ENCODE data around the gene PRKCZ.

PRKCZ gene

GRCh38 chr1:2082064-2082463, 31.9 kb downstream of the PRKCZ start:
- H3K27me3 ChIP-seq (ENCODE audit: control insufficient read depth in 2 of 2, insufficient read depth in 2 of 2, low read length in 2 of 2) = no peaks in the 10 kb centered on the region
- no peaks in the 10 kb centered on the region for H3K4me1 ChIP-seq (ENCODE audit: control insufficient read depth in 2 of 2, insufficient read depth in 2 of 2, low read length in 2 of 2)
- no peak overlapping the region for H3K4me3 ChIP-seq (ENCODE audit: low read length in 2 of 2)
- H3K9me3 ChIP-seq (ENCODE audit: control insufficient read depth in 2 of 2, low read length in 2 of 2) = peaks cover 3 to 5% of the 10 kb centered on the region in 2 donors
- no peak overlapping the region for H3K27ac ChIP-seq (ENCODE audit: low read depth in 2 of 2, low read length in 2 of 2)
- peaks cover 0 to 7% of the 10 kb centered on the region in 2 donors for H3K36me3 ChIP-seq (ENCODE audit: control insufficient read depth in 2 of 2, insufficient read depth in 2 of 2, low read length in 2 of 2)
- no peak overlapping the region for H3K9ac ChIP-seq (ENCODE audit: low read depth in 1 of 2, low read length in 2 of 2)

- no peak overlapping the region for H3K27ac ChIP-seq (ENCODE audit: low read depth in 2 of 2, low read length in 2 of 2)
- H3K36me3 ChIP-seq (ENCODE audit: control insufficient read depth in 2 of 2, insufficient read depth in 2 of 2, low read length in 2 of 2) = no peaks in the 10 kb centered on the region
- no peaks in the 10 kb centered on the region for H3K27me3 ChIP-seq (ENCODE audit: control insufficient read depth in 2 of 2, insufficient read depth in 2 of 2, low read length in 2 of 2)
- no peaks in the 10 kb centered on the region for H3K4me1 ChIP-seq (ENCODE audit: control insufficient read depth in 2 of 2, insufficient read depth in 2 of 2, low read length in 2 of 2)
- H3K9me3 ChIP-seq (ENCODE audit: control insufficient read depth in 2 of 2, low read length in 2 of 2) = no peaks in the 10 kb centered on the region
- no peak overlapping the region for H3K4me3 ChIP-seq (ENCODE audit: low read length in 2 of 2)
- no peak overlapping the region for H3K9ac ChIP-seq (ENCODE audit: low read depth in 1 of 2, low read length in 2 of 2)
These were observed 33.5 kb downstream of the PRKCZ start for GRCh38 chr1:2083666-2084065.

- no peak overlapping the region for H3K9ac ChIP-seq (ENCODE audit: low read depth in 1 of 2, low read length in 2 of 2)
- H3K27ac ChIP-seq (ENCODE audit: low read depth in 2 of 2, low read length in 2 of 2) = no peak overlapping the region
- no peaks in the 10 kb centered on the region for H3K4me1 ChIP-seq (ENCODE audit: control insufficient read depth in 2 of 2, insufficient read depth in 2 of 2, low read length in 2 of 2)
- peaks cover 0 to under 1% of the 10 kb centered on the region in 2 donors for H3K36me3 ChIP-seq (ENCODE audit: control insufficient read depth in 2 of 2, insufficient read depth in 2 of 2, low read length in 2 of 2)
- H3K27me3 ChIP-seq (ENCODE audit: control insufficient read depth in 2 of 2, insufficient read depth in 2 of 2, low read length in 2 of 2) = no peaks in the 10 kb centered on the region
- no peak overlapping the region for H3K4me3 ChIP-seq (ENCODE audit: low read length in 2 of 2)
- no peaks in the 10 kb centered on the region for H3K9me3 ChIP-seq (ENCODE audit: control insufficient read depth in 2 of 2, low read length in 2 of 2)
These were observed 34.1 kb downstream of the PRKCZ start for GRCh38 chr1:2084306-2084705.

GRCh38 chr1:2085080-2085479, 34.9 kb downstream of the PRKCZ start:
- Histone ChIP-seq H3K27me3 (ENCODE audit: control insufficient read depth in 2 of 2, insufficient read depth in 2 of 2, low read length in 2 of 2) (no peaks in the 10 kb centered on the region), H3K27ac (ENCODE audit: low read depth in 2 of 2, low read length in 2 of 2) (no peak overlapping the region), H3K4me3 (ENCODE audit: low read length in 2 of 2) (no peak overlapping the region), H3K36me3 (ENCODE audit: control insufficient read depth in 2 of 2, insufficient read depth in 2 of 2, low read length in 2 of 2) (peaks cover 0 to 4% of the 10 kb centered on the region in 2 donors), H3K9me3 (ENCODE audit: control insufficient read depth in 2 of 2, low read length in 2 of 2) (no peaks in the 10 kb centered on the region), H3K4me1 (ENCODE audit: control insufficient read depth in 2 of 2, insufficient read depth in 2 of 2, low read length in 2 of 2) (no peaks in the 10 kb centered on the region), H3K9ac (ENCODE audit: low read depth in 1 of 2, low read length in 2 of 2) (no peak overlapping the region)

- H3K27ac ChIP-seq (ENCODE audit: low read depth in 2 of 2, low read length in 2 of 2) = no peak overlapping the region
- no peak overlapping the region for H3K9ac ChIP-seq (ENCODE audit: low read depth in 1 of 2, low read length in 2 of 2)
These were observed 36.4 kb downstream of the PRKCZ start for GRCh38 chr1:2086446-2087078.

GRCh38 chr1:2087766-2088165, 37.6 kb downstream of the PRKCZ start:
- no peak overlapping the region for H3K9ac ChIP-seq (ENCODE audit: low read depth in 1 of 2, low read length in 2 of 2)
- no peaks in the 10 kb centered on the region for H3K9me3 ChIP-seq (ENCODE audit: control insufficient read depth in 2 of 2, low read length in 2 of 2)
- no peaks in the 10 kb centered on the region for H3K27me3 ChIP-seq (ENCODE audit: control insufficient read depth in 2 of 2, insufficient read depth in 2 of 2, low read length in 2 of 2)
- H3K4me3 ChIP-seq (ENCODE audit: low read length in 2 of 2) = no peak overlapping the region
- H3K4me1 ChIP-seq (ENCODE audit: control insufficient read depth in 2 of 2, insufficient read depth in 2 of 2, low read length in 2 of 2) = peaks cover 3 to 10% of the 10 kb centered on the region in 2 donors
- H3K27ac ChIP-seq (ENCODE audit: low read depth in 2 of 2, low read length in 2 of 2) = no peak overlapping the region
- H3K36me3 ChIP-seq (ENCODE audit: control insufficient read depth in 2 of 2, insufficient read depth in 2 of 2, low read length in 2 of 2) = peaks cover 0 to 4% of the 10 kb centered on the region in 2 donors

More at GRCh38 chr1:2086446-2087078, 36.4 kb downstream of the PRKCZ start:
- peaks cover 0 to 4% of the 10 kb centered on the region in 2 donors for H3K4me1 ChIP-seq (ENCODE audit: control insufficient read depth in 2 of 2, insufficient read depth in 2 of 2, low read length in 2 of 2)
- H3K27me3 ChIP-seq (ENCODE audit: control insufficient read depth in 2 of 2, insufficient read depth in 2 of 2, low read length in 2 of 2) = no peaks in the 10 kb centered on the region
- H3K36me3 ChIP-seq (ENCODE audit: control insufficient read depth in 2 of 2, insufficient read depth in 2 of 2, low read length in 2 of 2) = peaks cover 0 to 4% of the 10 kb centered on the region in 2 donors
- no peak overlapping the region for H3K4me3 ChIP-seq (ENCODE audit: low read length in 2 of 2)
- H3K9me3 ChIP-seq (ENCODE audit: control insufficient read depth in 2 of 2, low read length in 2 of 2) = no peaks in the 10 kb centered on the region

GRCh38 chr1:2088458-2088857, 38.2 kb downstream of the PRKCZ start:
- H3K4me3 ChIP-seq (ENCODE audit: low read length in 2 of 2) = no peak overlapping the region
- H3K4me1 ChIP-seq (ENCODE audit: control insufficient read depth in 2 of 2, insufficient read depth in 2 of 2, low read length in 2 of 2) = peaks cover 5 to 12% of the 10 kb centered on the region in 2 donors
- no peak overlapping the region for H3K27ac ChIP-seq (ENCODE audit: low read depth in 2 of 2, low read length in 2 of 2)
- H3K9me3 ChIP-seq (ENCODE audit: control insufficient read depth in 2 of 2, low read length in 2 of 2) = no peaks in the 10 kb centered on the region
- no peaks in the 10 kb centered on the region for H3K27me3 ChIP-seq (ENCODE audit: control insufficient read depth in 2 of 2, insufficient read depth in 2 of 2, low read length in 2 of 2)
- peaks cover 0 to 4% of the 10 kb centered on the region in 2 donors for H3K36me3 ChIP-seq (ENCODE audit: control insufficient read depth in 2 of 2, insufficient read depth in 2 of 2, low read length in 2 of 2)
- no peak overlapping the region for H3K9ac ChIP-seq (ENCODE audit: low read depth in 1 of 2, low read length in 2 of 2)

GRCh38 chr1:2089051-2089450, 38.8 kb downstream of the PRKCZ start:
- Histone ChIP-seq H3K9me3 (ENCODE audit: control insufficient read depth in 2 of 2, low read length in 2 of 2) (no peaks in the 10 kb centered on the region), H3K4me1 (ENCODE audit: control insufficient read depth in 2 of 2, insufficient read depth in 2 of 2, low read length in 2 of 2) (peaks cover 5 to 12% of the 10 kb centered on the region in 2 donors), H3K27me3 (ENCODE audit: control insufficient read depth in 2 of 2, insufficient read depth in 2 of 2, low read length in 2 of 2) (no peaks in the 10 kb centered on the region), H3K4me3 (ENCODE audit: low read length in 2 of 2) (no peak overlapping the region), H3K36me3 (ENCODE audit: control insufficient read depth in 2 of 2, insufficient read depth in 2 of 2, low read length in 2 of 2) (peaks cover 0 to 4% of the 10 kb centered on the region in 2 donors), H3K9ac (ENCODE audit: low read depth in 1 of 2, low read length in 2 of 2) (no peak overlapping the region), H3K27ac (ENCODE audit: low read depth in 2 of 2, low read length in 2 of 2) (peak overlapping the region in 1 of 2 donors; percentile 16)

GRCh38 chr1:2090216-2090890, 40.1 kb downstream of the PRKCZ start:
- Histone ChIP-seq H3K4me3 (ENCODE audit: low read length in 2 of 2) (no peak overlapping the region), H3K9me3 (ENCODE audit: control insufficient read depth in 2 of 2, low read length in 2 of 2) (no peaks in the 10 kb centered on the region), H3K36me3 (ENCODE audit: control insufficient read depth in 2 of 2, insufficient read depth in 2 of 2, low read length in 2 of 2) (peaks cover 0 to 4% of the 10 kb centered on the region in 2 donors), H3K27me3 (ENCODE audit: control insufficient read depth in 2 of 2, insufficient read depth in 2 of 2, low read length in 2 of 2) (no peaks in the 10 kb centered on the region), H3K4me1 (ENCODE audit: control insufficient read depth in 2 of 2, insufficient read depth in 2 of 2, low read length in 2 of 2) (peaks cover 5 to 12% of the 10 kb centered on the region in 2 donors), H3K27ac (ENCODE audit: low read depth in 2 of 2, low read length in 2 of 2) (no peak overlapping the region), H3K9ac (ENCODE audit: low read depth in 1 of 2, low read length in 2 of 2) (no peak overlapping the region)

All from mucosa of rectum (tissue), 2 donors.